Ovary (tissue), 1 donor: ENCODE data around the gene ABCA4.

Experiments used
- EP300 ChIP-seq: sonication (generic); formaldehyde crosslinking; IDR thresholded peaks from one replicate; pipeline ENCODE4 v1.6.1; 2017; ENCODE audit warnings: antibody characterized with exemption
- POLR2A ChIP-seq: fragments of 450-650 bp; IDR thresholded peaks from one replicate; pipeline ENCODE4 v1.6.1; 2017; ENCODE audit warnings: antibody characterized with exemption, mild to moderate bottlenecking, moderate library complexity

- TF ChIP-seq EP300 (no peak), POLR2A (no peak)
Observed at GRCh38 chr1:94014087-94014486, 106.9 kb downstream of the ABCA4 start.
